CD14-positive monocyte (primary cell): ENCODE results near the gene TAS2R9. TPM values are rescaled to one million over a fixed set of nuclear protein-coding genes. Genes with fewer than 3 reads are reported as not detected.

Source experiments
- DNase-seq, 3 donors: peaks; one replicate each; pipeline ENCODE4 v3.0.0-alpha.2; 2011 to 2022
- H2AFZ ChIP-seq: 2 replicates; pipeline ENCODE4 v1.6.0; 2012; ENCODE audit warnings: mild to moderate bottlenecking, low read depth, low read length, inconsistent platforms; ENCODE audit not compliant: insufficient read depth, poor library complexity, severe bottlenecking
- H3K27ac ChIP-seq, 2 donors: 1 replicate in 1 of 2; 2 replicates in 1 of 2; pipeline ENCODE4 v1.5.1; 2012 to 2013; ENCODE audit warnings: low read length in 2 of 2, control low read depth in 1 of 2, inconsistent platforms in 1 of 2, low read depth in 1 of 2, mild to moderate bottlenecking in 1 of 2
- H3K27me3 ChIP-seq, 2 donors: one replicate each; pipeline versions ENCODE4 v1.6.0 to v1.6.1; 2011 to 2013; ENCODE audit warnings: low read length in 2 of 2; ENCODE audit not compliant: control insufficient read depth in 2 of 2, insufficient read depth in 2 of 2
- H3K36me3 ChIP-seq, 2 donors: replicated peaks in 1 of 2; 1 replicate in 1 of 2; 2 replicates in 1 of 2; pipeline versions ENCODE4 v1.5.1 to v1.6.1; 2012 to 2013; ENCODE audit warnings: low read length in 2 of 2, control low read depth in 1 of 2, inconsistent platforms in 1 of 2, mild to moderate bottlenecking in 1 of 2; ENCODE audit not compliant: insufficient read depth in 2 of 2, control insufficient read depth in 1 of 2
- H3K4me1 ChIP-seq, 2 donors: 1 replicate in 1 of 2; 2 replicates in 1 of 2; pipeline versions ENCODE4 v1.5.1 to v1.6.1; 2012 to 2013; ENCODE audit warnings: low read length in 2 of 2, control low read depth in 1 of 2, inconsistent platforms in 1 of 2, mild to moderate bottlenecking in 1 of 2, moderate library complexity in 1 of 2; ENCODE audit not compliant: insufficient read depth in 2 of 2, control insufficient read depth in 1 of 2
- H3K4me2 ChIP-seq: replicated peaks from 2 replicates; pipeline ENCODE3; 2012; ENCODE audit warnings: low read length, moderate library complexity, mild to moderate bottlenecking; ENCODE audit not compliant: poor library complexity, severe bottlenecking; ENCODE audit errors: extremely low read depth
- H3K4me3 ChIP-seq, 3 experiments: fragments of 200-600 bp in 1 of 3; sonication (generic) in 1 of 3; replicated peaks in 1 of 3; 1 replicate in 2 of 3; 2 replicates in 1 of 3; pipeline ENCODE4 v1.5.1; 2011 to 2013; ENCODE audit warnings: low read length in 3 of 3, mild to moderate bottlenecking in 3 of 3, control low read depth in 2 of 3, low read depth in 2 of 3, inconsistent platforms in 1 of 3, moderate library complexity in 1 of 3
- H3K79me2 ChIP-seq: 2 replicates; pipeline ENCODE4 v1.6.0; 2012; ENCODE audit warnings: mild to moderate bottlenecking, control low read depth, inconsistent platforms, low read length, moderate library complexity; ENCODE audit not compliant: insufficient read depth
- H3K9ac ChIP-seq: 2 replicates; pipeline ENCODE4 v1.6.0; 2017; ENCODE audit warnings: low read length, mild to moderate bottlenecking; ENCODE audit not compliant: insufficient read depth, poor library complexity, severe bottlenecking
- H3K9me3 ChIP-seq, 2 donors: replicated peaks in 1 of 2; 1 replicate in 1 of 2; 2 replicates in 1 of 2; pipeline versions ENCODE4 v1.5.1 to v1.6.1; 2012 to 2013; ENCODE audit warnings: low read length in 2 of 2, control low read depth in 1 of 2; ENCODE audit not compliant: control insufficient read depth in 1 of 2, insufficient read depth in 1 of 2
- H4K20me1 ChIP-seq: 2 replicates; pipeline ENCODE4 v1.6.0; 2012; ENCODE audit warnings: mild to moderate bottlenecking, low read length, control low read depth, moderate library complexity; ENCODE audit not compliant: insufficient read depth
- H3K27ac Mint-ChIP-seq, 7 donors: one replicate each; pipeline ENCODE4 v1.8.0; 2020; ENCODE audit warnings: mild to moderate bottlenecking in 7 of 7, mixed read lengths in 7 of 7, moderate library complexity in 6 of 7, inconsistent platforms in 2 of 7
- H3K27me3 Mint-ChIP-seq, 3 donors: one replicate each; pipeline ENCODE4 v1.8.0; 2021 to 2022; ENCODE audit warnings: low read depth in 3 of 3, mild to moderate bottlenecking in 3 of 3, mixed read lengths in 3 of 3, moderate library complexity in 3 of 3, inconsistent platforms in 1 of 3
- H3K36me3 Mint-ChIP-seq, 2 donors: one replicate each; pipeline ENCODE4 v1.8.0; 2020; ENCODE audit warnings: mixed read lengths in 2 of 2, inconsistent platforms in 1 of 2, mild to moderate bottlenecking in 1 of 2
- H3K4me1 Mint-ChIP-seq: one replicate; pipeline ENCODE4 v1.8.0; 2020; ENCODE audit warnings: mild to moderate bottlenecking, mixed read lengths
- H3K4me3 Mint-ChIP-seq, 2 donors: one replicate each; pipeline ENCODE4 v1.8.0; 2020; ENCODE audit warnings: mild to moderate bottlenecking in 2 of 2, mixed read lengths in 2 of 2, moderate library complexity in 1 of 2
- H3K9me3 Mint-ChIP-seq, 7 donors: one replicate each; pipeline ENCODE4 v1.8.0; 2020 to 2022; ENCODE audit warnings: mixed read lengths in 7 of 7, mild to moderate bottlenecking in 6 of 7, moderate library complexity in 6 of 7, inconsistent platforms in 2 of 7
- WGBS: methylation state at CpG from one replicate; pipeline ENCODE4 v1.1.5; 2013; ENCODE audit warnings: missing lambda C conversion rate; ENCODE audit not compliant: insufficient coverage; 5-methylcytosine and 5-hydroxymethylcytosine counted together
- intact Hi-C, 2 donors: fragments of 100-400 bp; cut with micrococcal nuclease; formaldehyde crosslinking; loops; one replicate each; pipeline versions ENCODE4 v1.15.0 to v1.15.1; 2023
- polyA plus RNA-seq, 3 donors: library from polyadenylated mRNA; depleted of rRNA in 1 of 3; unstranded in 2 of 3; stranded (reverse) in 1 of 3; fragments of 300-500 nt in 2 of 3; fragments of >200 nt in 1 of 3; fragmentation: Illumina TruSeq in 2 of 3; gene quantifications; 1 replicate in 2 of 3; 2 replicates in 1 of 3; pipeline ENCODE4 v1.2.3, GENCODE V29; 2012 to 2021
- TF ChIP-seq, protein P1 (sequence below): fragments of 200-600 bp; IDR thresholded peaks from one replicate; pipeline ENCODE4 v1.8.0; 2022; ENCODE audit warnings: antibody characterized with exemption, mild to moderate bottlenecking

Gene TAS2R9
- polyA plus RNA-seq, 3 donors, result not detected

- Mint-ChIP-seq H3K9me3 (peaks cover 0 to 6% (median 2%) of the 10 kb centered on the region in 7 donors), H3K4me1 (no peaks in the 10 kb centered on the region), H3K27ac (no peak overlapping the region), H3K4me3 (no peak overlapping the region), H3K27me3 (no peaks in the 10 kb centered on the region), H3K36me3 (peaks cover 5 to 13% of the 10 kb centered on the region in 2 donors)
- no peak overlapping the region for H2AFZ ChIP-seq
- H3K4me3 ChIP-seq, result no peak overlapping the region
- H3K27me3 ChIP-seq, result no peaks in the 10 kb centered on the region
- no peak overlapping the region for H3K9ac ChIP-seq
- no peaks in the 10 kb centered on the region for H3K9me3 ChIP-seq
- H3K36me3 ChIP-seq, result no peaks in the 10 kb centered on the region
- 100% methylated on average over 1 of the region's 2 CpGs for WGBS
- H3K27ac ChIP-seq, result no peak overlapping the region
- intact Hi-C loops, result no loop called here
- TF ChIP-seq, protein P1, sequence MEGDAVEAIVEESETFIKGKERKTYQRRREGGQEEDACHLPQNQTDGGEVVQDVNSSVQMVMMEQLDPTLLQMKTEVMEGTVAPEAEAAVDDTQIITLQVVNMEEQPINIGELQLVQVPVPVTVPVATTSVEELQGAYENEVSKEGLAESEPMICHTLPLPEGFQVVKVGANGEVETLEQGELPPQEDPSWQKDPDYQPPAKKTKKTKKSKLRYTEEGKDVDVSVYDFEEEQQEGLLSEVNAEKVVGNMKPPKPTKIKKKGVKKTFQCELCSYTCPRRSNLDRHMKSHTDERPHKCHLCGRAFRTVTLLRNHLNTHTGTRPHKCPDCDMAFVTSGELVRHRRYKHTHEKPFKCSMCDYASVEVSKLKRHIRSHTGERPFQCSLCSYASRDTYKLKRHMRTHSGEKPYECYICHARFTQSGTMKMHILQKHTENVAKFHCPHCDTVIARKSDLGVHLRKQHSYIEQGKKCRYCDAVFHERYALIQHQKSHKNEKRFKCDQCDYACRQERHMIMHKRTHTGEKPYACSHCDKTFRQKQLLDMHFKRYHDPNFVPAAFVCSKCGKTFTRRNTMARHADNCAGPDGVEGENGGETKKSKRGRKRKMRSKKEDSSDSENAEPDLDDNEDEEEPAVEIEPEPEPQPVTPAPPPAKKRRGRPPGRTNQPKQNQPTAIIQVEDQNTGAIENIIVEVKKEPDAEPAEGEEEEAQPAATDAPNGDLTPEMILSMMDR, result no peak
- no peak for DNase-seq
- H3K4me2 ChIP-seq, result no peak overlapping the region
- no peaks in the 10 kb centered on the region for H3K79me2 ChIP-seq
- H3K4me1 ChIP-seq, result no peaks in the 10 kb centered on the region
- H4K20me1 ChIP-seq, result no peaks in the 10 kb centered on the region
Observed at GRCh38 chr12:10842862-10843261, 32.9 kb upstream of the TAS2R9 start.

DNA sequence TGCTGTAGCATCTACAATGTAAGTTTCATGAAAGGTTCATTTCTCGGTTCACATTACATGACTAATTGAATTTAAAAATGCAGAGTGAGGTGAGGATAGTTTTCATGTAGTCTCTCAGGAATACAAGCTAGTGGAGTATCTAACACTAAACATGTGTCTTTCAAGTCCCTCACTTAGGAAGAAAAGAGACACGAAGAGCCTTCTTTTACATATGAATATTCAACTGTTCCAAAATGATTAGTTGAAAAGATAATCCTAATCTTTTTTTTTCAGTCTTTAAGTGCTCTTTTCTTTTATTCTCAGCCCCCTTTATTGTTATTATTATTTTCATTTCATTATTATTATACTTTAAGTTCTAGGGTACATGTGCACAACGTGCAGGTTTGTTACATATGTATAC is 28.5 kb upstream of the TAS2R9 start:
- H3K27ac ChIP-seq, result no peak overlapping the region
- no peak overlapping the region for H2AFZ ChIP-seq
- H3K4me3 ChIP-seq, result no peak overlapping the region
- intact Hi-C loops, result no loop called here
- no peak for DNase-seq
- H3K79me2 ChIP-seq, result no peaks in the 10 kb centered on the region
- no peak overlapping the region for H3K9ac ChIP-seq
- no peaks in the 10 kb centered on the region for H3K4me1 Mint-ChIP-seq
- peaks cover 0 to 10% (median 2%) of the 10 kb centered on the region in 7 donors for H3K9me3 Mint-ChIP-seq
- no peak overlapping the region for H3K4me2 ChIP-seq
- no CpG with 5 or more reads among the region's 3 CpGs for WGBS
- no peaks in the 10 kb centered on the region for H3K4me1 ChIP-seq
- H3K27me3 ChIP-seq, result no peaks in the 10 kb centered on the region
- no peak overlapping the region for H3K27ac Mint-ChIP-seq
- TF ChIP-seq, protein P1, result no peak
- no peaks in the 10 kb centered on the region for H3K36me3 ChIP-seq
- H3K27me3 Mint-ChIP-seq, result no peaks in the 10 kb centered on the region
- H3K9me3 ChIP-seq, result no peaks in the 10 kb centered on the region
- H3K4me3 Mint-ChIP-seq, result no peak overlapping the region
- no peaks in the 10 kb centered on the region for H4K20me1 ChIP-seq
- H3K36me3 Mint-ChIP-seq, result no peaks in the 10 kb centered on the region
